ENCODE results near the gene LNP1. TPM values are rescaled to one million over a fixed set of nuclear protein-coding genes. Genes with fewer than 3 reads are reported as not detected.
"Not testable (repeated sequence)": the region's sequence is repeated elsewhere in the genome, so short reads cannot be mapped to it uniquely, and the experiment has no call there.

LNP1 gene
- total RNA-seq, 1 donor from 2014 or later, result 2.4 TPM

DNA sequence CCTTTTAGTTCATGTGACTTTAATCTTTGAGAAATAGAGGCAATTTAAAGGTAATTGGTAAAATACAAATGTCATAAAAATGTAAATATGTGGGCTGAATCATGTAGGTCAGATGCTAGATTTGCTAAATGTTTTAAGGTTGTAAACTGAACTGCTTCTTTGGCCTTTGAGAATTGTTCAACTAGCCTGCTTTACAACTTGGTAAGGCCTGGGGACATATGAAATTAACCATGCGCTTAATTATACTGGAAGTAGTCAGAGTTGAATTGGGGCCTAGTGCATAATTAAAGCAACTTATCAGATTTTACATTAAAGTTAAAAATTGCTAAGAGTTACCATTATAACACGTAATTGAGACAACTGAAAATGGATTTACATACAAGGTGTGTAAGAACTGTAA lies 70.1 kb downstream of the LNP1 start:
- Mint-ChIP-seq H3K36me3 (ENCODE audit: unreplicated experiment) (no peaks in the 10 kb centered on the region), H3K4me1 (ENCODE audit: unreplicated experiment) (no peaks in the 10 kb centered on the region), H3K4me3 (ENCODE audit: unreplicated experiment) (no peak overlapping the region), H3K9me3 (ENCODE audit: unreplicated experiment) (peaks cover 15% of the 10 kb centered on the region), H3K27me3 (ENCODE audit: unreplicated experiment) (peaks cover 15% of the 10 kb centered on the region), H3K27ac (ENCODE audit: unreplicated experiment) (no peak overlapping the region)
- TF ChIP-seq, protein P1, sequence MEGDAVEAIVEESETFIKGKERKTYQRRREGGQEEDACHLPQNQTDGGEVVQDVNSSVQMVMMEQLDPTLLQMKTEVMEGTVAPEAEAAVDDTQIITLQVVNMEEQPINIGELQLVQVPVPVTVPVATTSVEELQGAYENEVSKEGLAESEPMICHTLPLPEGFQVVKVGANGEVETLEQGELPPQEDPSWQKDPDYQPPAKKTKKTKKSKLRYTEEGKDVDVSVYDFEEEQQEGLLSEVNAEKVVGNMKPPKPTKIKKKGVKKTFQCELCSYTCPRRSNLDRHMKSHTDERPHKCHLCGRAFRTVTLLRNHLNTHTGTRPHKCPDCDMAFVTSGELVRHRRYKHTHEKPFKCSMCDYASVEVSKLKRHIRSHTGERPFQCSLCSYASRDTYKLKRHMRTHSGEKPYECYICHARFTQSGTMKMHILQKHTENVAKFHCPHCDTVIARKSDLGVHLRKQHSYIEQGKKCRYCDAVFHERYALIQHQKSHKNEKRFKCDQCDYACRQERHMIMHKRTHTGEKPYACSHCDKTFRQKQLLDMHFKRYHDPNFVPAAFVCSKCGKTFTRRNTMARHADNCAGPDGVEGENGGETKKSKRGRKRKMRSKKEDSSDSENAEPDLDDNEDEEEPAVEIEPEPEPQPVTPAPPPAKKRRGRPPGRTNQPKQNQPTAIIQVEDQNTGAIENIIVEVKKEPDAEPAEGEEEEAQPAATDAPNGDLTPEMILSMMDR (IDR thresholded peaks at IDR 0.05), result no peak
- DNase-seq (ENCODE audit: extremely low spot score, unreplicated experiment), result no peak

GRCh38 chr3:100477851-100478360 lies 76.6 kb downstream of the LNP1 start:
- peaks cover 43% of the 10 kb centered on the region for H3K27me3 Mint-ChIP-seq (ENCODE audit: unreplicated experiment)
- H3K4me1 Mint-ChIP-seq (ENCODE audit: unreplicated experiment); H3K9me3 Mint-ChIP-seq (ENCODE audit: unreplicated experiment); H3K27ac Mint-ChIP-seq (ENCODE audit: unreplicated experiment); H3K36me3 Mint-ChIP-seq (ENCODE audit: unreplicated experiment); H3K4me3 Mint-ChIP-seq (ENCODE audit: unreplicated experiment); DNase-seq (ENCODE audit: extremely low spot score, unreplicated experiment): not testable (repeated sequence)

DNA sequence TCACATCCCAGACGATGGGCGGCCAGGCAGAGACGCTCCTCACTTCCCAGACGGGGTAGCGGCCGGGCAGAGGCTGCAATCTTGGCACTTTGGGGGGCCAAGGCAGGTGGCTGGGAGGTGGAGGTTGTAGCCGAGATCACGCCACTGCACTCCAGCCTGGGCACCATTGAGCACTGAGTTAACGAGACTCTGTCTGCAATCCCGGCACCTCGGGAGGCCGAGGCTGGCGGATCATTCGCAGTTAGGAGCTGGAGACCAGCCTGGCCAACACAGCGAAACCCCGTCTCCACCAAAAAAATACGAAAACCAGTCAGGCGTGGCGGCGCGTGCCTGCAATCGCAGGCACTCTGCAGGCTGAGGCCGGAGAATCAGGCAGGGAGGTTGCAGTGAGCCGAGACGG lies 77.2 kb downstream of the LNP1 start:
- not testable (repeated sequence) for H3K9me3 Mint-ChIP-seq (ENCODE audit: unreplicated experiment); H3K27ac Mint-ChIP-seq (ENCODE audit: unreplicated experiment); DNase-seq (ENCODE audit: extremely low spot score, unreplicated experiment); H3K4me1 Mint-ChIP-seq (ENCODE audit: unreplicated experiment); H3K4me3 Mint-ChIP-seq (ENCODE audit: unreplicated experiment); H3K36me3 Mint-ChIP-seq (ENCODE audit: unreplicated experiment)
- peaks cover 48% of the 10 kb centered on the region for H3K27me3 Mint-ChIP-seq (ENCODE audit: unreplicated experiment)

GRCh38 chr3:100480081-100480480 lies 78.7 kb downstream of the LNP1 start:
- Mint-ChIP-seq H3K4me3 (ENCODE audit: unreplicated experiment) (no peak overlapping the region), H3K36me3 (ENCODE audit: unreplicated experiment) (no peaks in the 10 kb centered on the region), H3K27me3 (ENCODE audit: unreplicated experiment) (peaks cover 59% of the 10 kb centered on the region), H3K4me1 (ENCODE audit: unreplicated experiment) (no peaks in the 10 kb centered on the region), H3K9me3 (ENCODE audit: unreplicated experiment) (peaks cover 8% of the 10 kb centered on the region), H3K27ac (ENCODE audit: unreplicated experiment) (no peak overlapping the region)
- DNase-seq (ENCODE audit: extremely low spot score, unreplicated experiment), result no peak
- TF ChIP-seq, protein P1 (IDR thresholded peaks at IDR 0.05), result no peak

DNA sequence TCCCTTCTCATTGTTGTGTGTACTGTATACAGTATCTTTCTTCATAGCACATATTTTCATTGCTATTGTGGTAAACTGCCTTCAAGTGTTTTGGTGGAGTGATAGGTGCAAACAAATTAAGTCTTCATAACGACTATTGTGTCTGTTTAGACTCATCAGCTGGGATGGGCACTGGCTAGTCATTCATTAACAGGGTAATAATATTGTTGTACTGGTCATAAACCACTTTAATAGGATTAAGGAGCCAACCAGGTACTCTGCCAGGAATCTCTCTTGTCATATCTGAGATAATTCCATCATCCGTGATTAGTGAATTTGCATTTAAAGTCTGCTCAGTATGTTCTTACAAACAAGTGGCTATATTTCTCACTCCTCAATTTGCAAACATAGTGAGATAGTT lies 80.8 kb downstream of the LNP1 start:
- H3K36me3 Mint-ChIP-seq (ENCODE audit: unreplicated experiment), result no peaks in the 10 kb centered on the region
- TF ChIP-seq, protein P1 (IDR thresholded peaks at IDR 0.05), result no peak
- no peaks in the 10 kb centered on the region for H3K4me1 Mint-ChIP-seq (ENCODE audit: unreplicated experiment)
- H3K27me3 Mint-ChIP-seq (ENCODE audit: unreplicated experiment), result peaks cover 48% of the 10 kb centered on the region
- H3K4me3 Mint-ChIP-seq (ENCODE audit: unreplicated experiment), result no peak overlapping the region
- H3K27ac Mint-ChIP-seq (ENCODE audit: unreplicated experiment), result no peak overlapping the region
- H3K9me3 Mint-ChIP-seq (ENCODE audit: unreplicated experiment), result peaks cover 5% of the 10 kb centered on the region
- no peak for DNase-seq (ENCODE audit: extremely low spot score, unreplicated experiment)

GRCh38 chr3:100483529-100483928 lies 82.2 kb downstream of the LNP1 start:
- DNase-seq (ENCODE audit: extremely low spot score, unreplicated experiment), result no peak
- no peak overlapping the region for H3K27ac Mint-ChIP-seq (ENCODE audit: unreplicated experiment)
- no peaks in the 10 kb centered on the region for H3K4me1 Mint-ChIP-seq (ENCODE audit: unreplicated experiment)
- no peak overlapping the region for H3K4me3 Mint-ChIP-seq (ENCODE audit: unreplicated experiment)
- TF ChIP-seq, protein P1 (IDR thresholded peaks at IDR 0.05), result no peak
- peaks cover 48% of the 10 kb centered on the region for H3K27me3 Mint-ChIP-seq (ENCODE audit: unreplicated experiment)
- no peaks in the 10 kb centered on the region for H3K36me3 Mint-ChIP-seq (ENCODE audit: unreplicated experiment)
- peaks cover 5% of the 10 kb centered on the region for H3K9me3 Mint-ChIP-seq (ENCODE audit: unreplicated experiment)
